Activated naive CD8-positive, alpha-beta T cell (primary cell): Measurements from ENCODE around the gene ERGIC3.

Experiments
- H3K27ac Mint-ChIP-seq: one replicate; pipeline ENCODE4 v1.8.0; 2021; ENCODE audit warnings: mixed read lengths
- H3K27me3 Mint-ChIP-seq: one replicate; pipeline ENCODE4 v1.8.0; 2021; ENCODE audit warnings: mixed read lengths
- H3K36me3 Mint-ChIP-seq: one replicate; pipeline ENCODE4 v1.8.0; 2021; ENCODE audit warnings: mixed read lengths
- H3K4me1 Mint-ChIP-seq: one replicate; pipeline ENCODE4 v1.8.0; 2021; ENCODE audit warnings: low read depth, mixed read lengths
- H3K4me3 Mint-ChIP-seq: one replicate; pipeline ENCODE4 v1.8.0; 2021; ENCODE audit warnings: mild to moderate bottlenecking, mixed read lengths
- H3K9me3 Mint-ChIP-seq: one replicate; pipeline ENCODE4 v1.8.0; 2021; ENCODE audit warnings: low read depth, mixed read lengths

The ERGIC3 gene

GRCh38 chr20:35604449-35604747 lies 62.5 kb downstream of the ERGIC3 start:
- no peak overlapping the region for H3K4me3 Mint-ChIP-seq
- H3K9me3 Mint-ChIP-seq: no peaks in the 10 kb centered on the region
- H3K36me3 Mint-ChIP-seq: no peaks in the 10 kb centered on the region
- peaks cover 2% of the 10 kb centered on the region for H3K4me1 Mint-ChIP-seq
- peaks cover 3% of the 10 kb centered on the region for H3K27me3 Mint-ChIP-seq
- no peak overlapping the region for H3K27ac Mint-ChIP-seq

DNA sequence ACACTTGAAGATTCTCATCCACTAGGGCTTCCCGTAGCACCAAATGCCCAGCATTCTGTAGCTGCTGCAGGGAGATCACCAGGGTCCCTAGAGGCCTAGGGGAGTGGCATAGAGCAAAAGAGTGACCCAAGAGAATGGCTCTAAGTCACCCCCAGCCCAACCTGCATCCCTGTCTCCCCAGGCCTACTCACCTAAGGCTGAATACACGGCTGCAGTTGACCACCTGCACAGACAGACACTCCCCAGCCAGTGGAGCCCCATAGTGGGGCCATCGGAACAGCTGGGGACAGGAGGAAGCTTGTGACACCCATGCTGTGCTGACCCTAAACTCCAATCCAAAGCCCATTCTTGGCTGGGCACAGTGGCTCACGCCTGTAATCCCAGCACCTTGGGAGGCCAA lies 64.2 kb downstream of the ERGIC3 start:
- no peak overlapping the region for H3K27ac Mint-ChIP-seq
- peaks cover 3% of the 10 kb centered on the region for H3K27me3 Mint-ChIP-seq
- peaks cover 2% of the 10 kb centered on the region for H3K4me1 Mint-ChIP-seq
- no peak overlapping the region for H3K4me3 Mint-ChIP-seq
- H3K36me3 Mint-ChIP-seq: no peaks in the 10 kb centered on the region
- H3K9me3 Mint-ChIP-seq: no peaks in the 10 kb centered on the region
